HEK293T (cell line): Measurements from ENCODE around the gene FBXL7.

Source experiments
- HDGF ChIP-seq: fragments of 450-650 bp; IDR thresholded peaks from 2 replicates; pipeline ENCODE4 v1.6.1; 2017; ENCODE audit warnings: antibody characterized with exemption, borderline replicate concordance
- L3MBTL2 ChIP-seq: fragments of 450-650 bp; conservative IDR thresholded peaks from 2 replicates; pipeline ENCODE4 v1.6.1; 2016; ENCODE audit warnings: mild to moderate bottlenecking

DNA sequence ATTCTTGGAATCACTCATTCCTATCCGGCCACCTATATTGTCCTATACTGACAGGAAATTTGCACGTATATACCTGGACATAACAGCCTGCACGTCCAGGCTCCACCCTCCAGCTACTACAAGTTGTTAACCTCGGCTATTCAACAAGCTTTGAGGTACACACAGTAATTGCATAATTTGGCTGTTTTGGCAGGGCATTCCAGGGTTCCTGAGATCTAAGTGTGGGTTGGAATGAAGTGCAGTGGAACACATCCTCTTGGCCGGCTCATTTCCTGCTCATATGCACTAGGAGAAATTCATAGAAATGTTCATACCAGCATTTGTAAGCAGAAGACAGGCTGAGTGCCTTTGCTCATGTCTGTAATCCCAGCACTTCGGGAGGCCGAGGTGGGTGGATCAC lies 222.3 kb downstream of the FBXL7 start:
- TF ChIP-seq L3MBTL2 (no peak), HDGF (no peak)
